ENCODE measurements around the gene STK38. TPM values are rescaled to one million over a fixed set of nuclear protein-coding genes. Genes with fewer than 3 reads are reported as not detected.

The STK38 gene
- total RNA-seq, 1 experiment from 2014 or later = 25.7 TPM

GRCh38 chr6:36469148-36469661, 78.1 kb downstream of the STK38 start:
- no peaks in the 10 kb centered on the region for H3F3A ChIP-seq (ENCODE audit: low read length, unreplicated experiment)
- ATAC-seq (no peak), DNase-seq (no peak)
- TF ChIP-seq EZH2phosphoT487 (IDR thresholded peaks at IDR 0.05; ENCODE audit: borderline replicate concordance, low read length) (no peak), EZH2 (IDR thresholded peaks at IDR 0.05; ENCODE audit: low read length, unreplicated experiment) (no peak)
- TF ChIP-seq, protein P1, sequence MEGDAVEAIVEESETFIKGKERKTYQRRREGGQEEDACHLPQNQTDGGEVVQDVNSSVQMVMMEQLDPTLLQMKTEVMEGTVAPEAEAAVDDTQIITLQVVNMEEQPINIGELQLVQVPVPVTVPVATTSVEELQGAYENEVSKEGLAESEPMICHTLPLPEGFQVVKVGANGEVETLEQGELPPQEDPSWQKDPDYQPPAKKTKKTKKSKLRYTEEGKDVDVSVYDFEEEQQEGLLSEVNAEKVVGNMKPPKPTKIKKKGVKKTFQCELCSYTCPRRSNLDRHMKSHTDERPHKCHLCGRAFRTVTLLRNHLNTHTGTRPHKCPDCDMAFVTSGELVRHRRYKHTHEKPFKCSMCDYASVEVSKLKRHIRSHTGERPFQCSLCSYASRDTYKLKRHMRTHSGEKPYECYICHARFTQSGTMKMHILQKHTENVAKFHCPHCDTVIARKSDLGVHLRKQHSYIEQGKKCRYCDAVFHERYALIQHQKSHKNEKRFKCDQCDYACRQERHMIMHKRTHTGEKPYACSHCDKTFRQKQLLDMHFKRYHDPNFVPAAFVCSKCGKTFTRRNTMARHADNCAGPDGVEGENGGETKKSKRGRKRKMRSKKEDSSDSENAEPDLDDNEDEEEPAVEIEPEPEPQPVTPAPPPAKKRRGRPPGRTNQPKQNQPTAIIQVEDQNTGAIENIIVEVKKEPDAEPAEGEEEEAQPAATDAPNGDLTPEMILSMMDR (conservative IDR thresholded peaks at IDR 0.05; ENCODE audit: low read depth, low read length) = no peak
- H3K9ac ChIP-seq (ENCODE audit: low read length) = no peak overlapping the region
- no peaks in the 10 kb centered on the region for H3K9me3 ChIP-seq (ENCODE audit: low read length)
- H3K4me3 ChIP-seq (ENCODE audit: low read length) = no peak overlapping the region
- no peak overlapping the region for H3K4me2 ChIP-seq (ENCODE audit: low read length)
- no peak overlapping the region for H3K27ac ChIP-seq (ENCODE audit: low read length)
- H3K79me2 ChIP-seq (ENCODE audit: low read length) = peaks cover 37% of the 10 kb centered on the region
- peaks cover 10% of the 10 kb centered on the region; the same call in 1 of the 2 replicates for H3K36me3 ChIP-seq (ENCODE audit: low read depth, low read length)
- no peak overlapping the region for H2AFZ ChIP-seq (ENCODE audit: low read length)
- intact Hi-C loops (cut with micrococcal nuclease) = no loop called here
- no peaks in the 10 kb centered on the region for H3K9me2 ChIP-seq (replicated peaks; ENCODE audit: low read length)
- H3K27me3 ChIP-seq (ENCODE audit: low read length) = no peaks in the 10 kb centered on the region
- ChIA-PET POLR2A (ENCODE audit: unreplicated experiment) (no interaction called here), CTCF (no interaction called here)
- BruUV-seq (replicated peaks) = no TSS peak
- H3K4me1 ChIP-seq (ENCODE audit: insufficient read depth, low read length) = no peaks in the 10 kb centered on the region
- H4K20me1 ChIP-seq (ENCODE audit: low read length) = 0 out of 2 replicates have a peak, but pooled peaks cover 4% of the 10 kb centered on the region

- Histone ChIP-seq H3K9me2 (replicated peaks; ENCODE audit: low read length) (no peaks in the 10 kb centered on the region), H3K4me2 (ENCODE audit: low read length) (no peak overlapping the region), H3K9ac (ENCODE audit: low read length) (no peak overlapping the region), H4K20me1 (ENCODE audit: low read length) (0 out of 2 replicates have a peak, but pooled peaks cover 4% of the 10 kb centered on the region), H3K36me3 (ENCODE audit: low read depth, low read length) (peaks cover 10% of the 10 kb centered on the region; the same call in 1 of the 2 replicates), H3K4me1 (ENCODE audit: insufficient read depth, low read length) (no peaks in the 10 kb centered on the region), H3K27ac (ENCODE audit: low read length) (no peak overlapping the region), H3K27me3 (ENCODE audit: low read length) (no peaks in the 10 kb centered on the region), H2AFZ (ENCODE audit: low read length) (no peak overlapping the region), H3K9me3 (ENCODE audit: low read length) (no peaks in the 10 kb centered on the region), H3F3A (ENCODE audit: low read length, unreplicated experiment) (no peaks in the 10 kb centered on the region), H3K4me3 (ENCODE audit: low read length) (no peak overlapping the region), H3K79me2 (ENCODE audit: low read length) (peaks cover 52% of the 10 kb centered on the region)
- ATAC-seq (no peak), DNase-seq (no peak)
- BruUV-seq (replicated peaks) = no TSS peak
- CTCF ChIA-PET = no interaction called here
- intact Hi-C loops (cut with micrococcal nuclease) = no loop called here
- TF ChIP-seq, protein P1 (conservative IDR thresholded peaks at IDR 0.05; ENCODE audit: low read depth, low read length) = no peak
- no peak for TF ChIP-seq EZH2 (IDR thresholded peaks at IDR 0.05; ENCODE audit: low read length, unreplicated experiment)
- no peak for TF ChIP-seq EZH2phosphoT487 (IDR thresholded peaks at IDR 0.05; ENCODE audit: borderline replicate concordance, low read length)
- POLR2A ChIA-PET (ENCODE audit: unreplicated experiment) = no interaction called here
Observed at GRCh38 chr6:36467625-36468024, 79.7 kb downstream of the STK38 start.

DNA sequence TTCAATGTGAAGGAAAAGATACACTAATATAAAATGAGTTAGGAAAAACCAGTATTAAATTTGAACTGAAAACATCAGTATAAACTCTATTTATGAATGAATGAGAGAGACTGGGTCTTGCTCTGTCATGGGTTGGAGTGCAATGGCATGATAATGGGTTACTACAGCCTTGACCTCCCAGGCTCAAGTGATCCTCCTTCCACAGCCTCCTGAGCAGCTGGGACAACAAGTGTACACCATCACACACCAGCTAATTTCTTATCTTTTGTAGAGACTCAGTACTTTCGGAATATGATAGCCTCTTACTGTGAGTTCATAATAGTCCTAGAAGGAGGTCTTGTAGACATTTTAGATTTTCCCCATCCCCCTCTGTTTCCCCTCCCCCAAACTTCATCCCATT, 83.0 kb downstream of the STK38 start:
- no peak overlapping the region for H3K9ac ChIP-seq (ENCODE audit: low read length)
- H4K20me1 ChIP-seq (ENCODE audit: low read length) = 0 out of 2 replicates have a peak, but pooled peaks cover 3% of the 10 kb centered on the region
- no peaks in the 10 kb centered on the region for H3K4me1 ChIP-seq (ENCODE audit: insufficient read depth, low read length)
- no peak for DNase-seq
- H3K27ac ChIP-seq (ENCODE audit: low read length) = no peak overlapping the region
- H3K4me2 ChIP-seq (ENCODE audit: low read length) = no peak overlapping the region
- H2AFZ ChIP-seq (ENCODE audit: low read length) = no peak overlapping the region
- no peaks in the 10 kb centered on the region for H3K9me2 ChIP-seq (replicated peaks; ENCODE audit: low read length)
- peaks cover 81% of the 10 kb centered on the region for H3K79me2 ChIP-seq (ENCODE audit: low read length)
- no peaks in the 10 kb centered on the region for H3K27me3 ChIP-seq (ENCODE audit: low read length)
- ATAC-seq = no peak
- no peaks in the 10 kb centered on the region for H3K36me3 ChIP-seq (ENCODE audit: low read depth, low read length)
- no peaks in the 10 kb centered on the region for H3F3A ChIP-seq (ENCODE audit: low read length, unreplicated experiment)
- no peaks in the 10 kb centered on the region for H3K9me3 ChIP-seq (ENCODE audit: low read length)
- intact Hi-C loops (cut with micrococcal nuclease) = no loop called here
- no TSS peak for BruUV-seq (replicated peaks)
- no peak overlapping the region for H3K4me3 ChIP-seq (ENCODE audit: low read length)
- ChIA-PET POLR2A (ENCODE audit: unreplicated experiment) (no interaction called here), CTCF (no interaction called here)
- TF ChIP-seq, protein P1 (conservative IDR thresholded peaks at IDR 0.05; ENCODE audit: low read depth, low read length) = no peak
